Activated CD8-positive, alpha-beta memory T cell treated with anti-CD3 and anti-CD28 coated beads, Interleukin-2, amount 50 U/mL, for 1 hour (primary cell): ENCODE results near the gene ZNF607.

Source experiments
- DNase-seq: peaks from one replicate; pipeline ENCODE4 v3.0.0-alpha.2; 2020; ENCODE audit errors: extremely low read depth

ZNF607 gene

GRCh38 chr19:37654118-37654517 is 65.4 kb downstream of the ZNF607 start:
- DNase-seq, result no peak
